BE2C (cell line): ENCODE results near the gene MAPKAP1. TPM values are rescaled to one million over a fixed set of nuclear protein-coding genes. Genes with fewer than 3 reads are reported as not detected.

Experiments used
- DNase-seq: peaks from one replicate; pipeline ENCODE4 v3.0.0-alpha.2; 2020
- H3K27me3 ChIP-seq: fragments of 250-450 bp; sonication (Bioruptor Pico); 2 replicates; pipeline ENCODE4 v1.5.1; 2020; ENCODE audit warnings: mild to moderate bottlenecking
- H3K36me3 ChIP-seq: fragments of 250-450 bp; sonication (Bioruptor Pico); 2 replicates; pipeline ENCODE4 v1.5.1; 2020; ENCODE audit warnings: mild to moderate bottlenecking
- H3K4me1 ChIP-seq: fragments of 250-450 bp; sonication (Bioruptor Pico); 2 replicates; pipeline ENCODE4 v1.5.1; 2020
- H3K4me3 ChIP-seq: 2 replicates; pipeline ENCODE4 v1.5.1; 2011; ENCODE audit warnings: low read depth, low read length
- H3K9me3 ChIP-seq: fragments of 250-450 bp; sonication (Bioruptor Pico); 2 replicates; pipeline ENCODE4 v1.5.1; 2020
- polyA plus RNA-seq: library from polyadenylated mRNA; unstranded; fragments of >200 nt; gene quantifications from one replicate; pipeline ENCODE4 v1.2.1, GENCODE V29; 2012; ENCODE audit warnings: low read depth, missing spikeins; ENCODE audit not compliant: insufficient read length, insufficient read depth
- TF ChIP-seq, protein P1 (sequence below): IDR thresholded peaks from 2 replicates; pipeline ENCODE4 v1.5.1; 2012; ENCODE audit warnings: mild to moderate bottlenecking, low read depth, low read length

MAPKAP1 gene
- polyA plus RNA-seq = 91.0 TPM

DNA sequence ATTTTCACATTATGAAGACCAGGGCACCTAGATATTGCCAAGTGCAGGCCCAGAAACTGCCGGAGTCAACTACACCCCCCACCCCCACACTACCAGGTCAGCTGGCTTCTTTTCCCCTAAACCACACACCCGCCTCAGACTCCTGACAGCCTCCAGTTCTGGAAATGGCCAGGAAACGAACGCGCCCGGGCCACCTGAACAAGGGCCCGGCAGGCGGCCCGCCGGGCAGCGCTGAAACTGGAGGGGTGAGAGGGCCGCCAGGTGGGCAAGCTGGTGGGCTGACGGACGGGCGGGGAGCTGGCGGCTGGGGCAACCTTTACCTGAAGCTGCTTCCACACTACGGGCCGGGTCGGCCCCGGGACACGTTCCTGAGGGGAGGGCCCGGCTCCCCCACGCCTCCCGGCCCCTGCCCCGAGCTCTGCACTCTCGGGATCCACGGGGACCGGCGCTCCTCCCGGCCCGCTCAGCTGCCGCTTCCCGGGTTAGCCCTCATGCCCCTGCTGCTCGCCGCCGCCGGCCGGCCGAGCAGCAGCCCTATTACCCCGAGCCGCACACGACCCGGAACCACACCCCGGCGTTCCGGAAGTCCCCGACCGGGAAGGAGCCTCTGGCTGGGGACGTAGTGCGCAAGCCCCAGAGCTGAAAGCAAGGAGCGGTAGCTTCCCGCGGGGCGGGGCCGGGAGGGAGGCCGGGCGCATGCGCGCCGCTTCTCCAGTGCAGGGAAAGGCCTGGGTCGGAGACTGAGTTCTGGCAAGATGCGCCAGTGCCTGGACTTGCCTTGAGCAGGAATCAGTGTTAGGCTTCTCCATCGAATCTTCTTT lies at the start of gene MAPKAP1:
TSS of gene MAPKAP1 (minus strand) at position 558 of the 821 bp plus-strand sequence. CDS start 34,634 bp downstream, outside the sequence.
- TF ChIP-seq, protein P1, sequence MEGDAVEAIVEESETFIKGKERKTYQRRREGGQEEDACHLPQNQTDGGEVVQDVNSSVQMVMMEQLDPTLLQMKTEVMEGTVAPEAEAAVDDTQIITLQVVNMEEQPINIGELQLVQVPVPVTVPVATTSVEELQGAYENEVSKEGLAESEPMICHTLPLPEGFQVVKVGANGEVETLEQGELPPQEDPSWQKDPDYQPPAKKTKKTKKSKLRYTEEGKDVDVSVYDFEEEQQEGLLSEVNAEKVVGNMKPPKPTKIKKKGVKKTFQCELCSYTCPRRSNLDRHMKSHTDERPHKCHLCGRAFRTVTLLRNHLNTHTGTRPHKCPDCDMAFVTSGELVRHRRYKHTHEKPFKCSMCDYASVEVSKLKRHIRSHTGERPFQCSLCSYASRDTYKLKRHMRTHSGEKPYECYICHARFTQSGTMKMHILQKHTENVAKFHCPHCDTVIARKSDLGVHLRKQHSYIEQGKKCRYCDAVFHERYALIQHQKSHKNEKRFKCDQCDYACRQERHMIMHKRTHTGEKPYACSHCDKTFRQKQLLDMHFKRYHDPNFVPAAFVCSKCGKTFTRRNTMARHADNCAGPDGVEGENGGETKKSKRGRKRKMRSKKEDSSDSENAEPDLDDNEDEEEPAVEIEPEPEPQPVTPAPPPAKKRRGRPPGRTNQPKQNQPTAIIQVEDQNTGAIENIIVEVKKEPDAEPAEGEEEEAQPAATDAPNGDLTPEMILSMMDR = no peak
- Histone ChIP-seq H3K27me3 (no peaks in the 10 kb centered on the region), H3K36me3 (no peaks in the 10 kb centered on the region), H3K9me3 (no peaks in the 10 kb centered on the region), H3K4me3 (peak within 1 kb of the TSS; percentile 91), H3K4me1 (peaks cover 2% of the 10 kb centered on the region; the same call in 1 of the 2 replicates)
- DNase-seq = peak; percentile 99

- DNase-seq = peak; percentile 25
- TF ChIP-seq, protein P1 = no peak
- H3K9me3 ChIP-seq = no peaks in the 10 kb centered on the region
- no peak overlapping the region for H3K4me3 ChIP-seq
- H3K36me3 ChIP-seq = peaks cover 8% of the 10 kb centered on the region
- H3K27me3 ChIP-seq = no peaks in the 10 kb centered on the region
- peaks cover 11% of the 10 kb centered on the region for H3K4me1 ChIP-seq
Measured at GRCh38 chr9:125756518-125756917, 49.5 kb upstream of the MAPKAP1 start.

GRCh38 chr9:125755340-125755739 lies 48.3 kb upstream of the MAPKAP1 start:
- H3K4me3 ChIP-seq = no peak overlapping the region
- no peaks in the 10 kb centered on the region for H3K9me3 ChIP-seq
- H3K36me3 ChIP-seq = peaks cover 8% of the 10 kb centered on the region
- H3K4me1 ChIP-seq = peaks cover 11% of the 10 kb centered on the region
- H3K27me3 ChIP-seq = no peaks in the 10 kb centered on the region
- no peak for DNase-seq
- TF ChIP-seq, protein P1 = no peak

DNA sequence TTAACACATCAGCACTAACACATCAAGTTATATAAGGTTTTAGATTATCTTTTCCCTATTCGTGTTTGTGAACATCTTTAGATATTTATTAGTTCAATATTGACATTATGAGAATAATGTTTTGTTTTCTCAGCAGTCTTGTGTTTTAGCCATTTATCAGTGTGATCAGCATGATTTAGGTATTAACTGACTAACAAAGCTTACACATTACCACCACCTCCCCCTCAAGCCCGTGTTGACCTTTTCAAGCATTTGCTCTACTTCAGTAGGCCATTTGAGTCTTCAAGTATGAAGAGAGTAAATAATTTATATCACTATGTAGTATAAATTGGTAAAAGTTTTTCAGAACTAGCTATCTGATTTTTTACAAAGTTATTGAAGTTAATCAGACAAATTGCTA lies 47.1 kb upstream of the MAPKAP1 start:
- Histone ChIP-seq H3K4me1 (peaks cover 6% of the 10 kb centered on the region), H3K36me3 (peaks cover 8% of the 10 kb centered on the region), H3K9me3 (no peaks in the 10 kb centered on the region), H3K27me3 (no peaks in the 10 kb centered on the region), H3K4me3 (no peak overlapping the region)
- DNase-seq = no peak
- TF ChIP-seq, protein P1 = no peak

DNA sequence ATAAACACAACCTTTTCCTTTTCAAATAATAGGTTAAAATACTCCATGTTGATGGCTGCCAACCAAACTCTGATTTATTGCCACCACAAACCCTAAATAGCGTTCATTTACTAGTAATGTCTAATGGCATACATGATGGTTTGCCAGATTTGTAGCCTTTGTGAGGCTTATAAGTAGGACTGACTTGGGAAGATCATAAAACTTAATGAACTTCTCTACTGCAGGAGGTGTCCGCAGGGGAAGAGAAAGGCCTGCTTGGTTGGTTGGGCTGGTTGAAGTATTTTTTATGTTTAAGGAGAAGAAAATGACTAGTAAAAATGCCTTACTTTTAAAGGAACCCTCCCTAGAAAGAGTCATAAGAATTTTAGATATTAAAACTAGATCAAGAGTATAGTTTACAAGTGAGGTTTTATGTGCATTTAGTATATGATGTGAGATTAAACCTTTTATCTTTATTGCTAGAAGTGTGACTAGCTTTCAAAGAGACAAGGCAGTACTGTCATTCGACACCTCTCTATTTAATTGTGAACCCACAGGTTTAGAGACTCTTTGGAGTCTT lies 45.1 kb upstream of the MAPKAP1 start:
- no peaks in the 10 kb centered on the region for H3K9me3 ChIP-seq
- H3K27me3 ChIP-seq = no peaks in the 10 kb centered on the region
- no peaks in the 10 kb centered on the region; the same call in 1 of the 2 replicates for H3K4me1 ChIP-seq
- TF ChIP-seq, protein P1 = no peak
- peaks cover 8% of the 10 kb centered on the region for H3K36me3 ChIP-seq
- DNase-seq = no peak
- peak overlapping the region; percentile 3; the same call in 1 of the 2 replicates for H3K4me3 ChIP-seq

DNA sequence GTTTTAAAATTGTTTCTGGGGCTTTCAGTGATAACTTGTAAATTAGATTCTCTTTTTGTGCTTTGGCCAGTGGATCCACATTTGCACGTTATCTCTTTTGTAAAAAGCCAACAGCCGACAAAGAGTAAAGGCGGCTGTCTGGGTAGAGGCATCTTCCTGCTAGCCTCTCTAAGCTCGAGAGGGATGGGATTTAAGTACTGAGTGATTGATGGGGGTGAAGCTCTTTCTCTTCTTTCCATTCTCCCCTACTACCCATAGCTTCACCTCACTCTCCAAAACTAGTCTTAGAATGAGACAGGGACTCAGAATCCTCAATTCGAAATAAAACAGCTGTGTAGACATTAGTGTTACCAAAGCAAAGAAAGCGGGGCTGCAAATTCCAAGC lies 43.6 kb upstream of the MAPKAP1 start:
- DNase-seq = peak; percentile 19
- TF ChIP-seq, protein P1 = no peak
- peaks cover 8% of the 10 kb centered on the region for H3K36me3 ChIP-seq
- peak overlapping the region; percentile 98 for H3K4me3 ChIP-seq
- H3K27me3 ChIP-seq = no peaks in the 10 kb centered on the region
- no peaks in the 10 kb centered on the region; the same call in 1 of the 2 replicates for H3K4me1 ChIP-seq
- H3K9me3 ChIP-seq = no peaks in the 10 kb centered on the region
